Liver (tissue), 3 donors: ENCODE results near the gene ORM2.
"Not testable (repeated sequence)": the region's sequence is repeated elsewhere in the genome, so short reads cannot be mapped to it uniquely, and the experiment has no call there.

ENCODE experiments used
- CTCF ChIP-seq: fragments of 150-350 bp; IDR thresholded peaks from 2 replicates; pipeline ENCODE4 v1.5.1; 2017; ENCODE audit warnings: improper control_type of control experiment, low read depth, low read length; ENCODE audit not compliant: missing input control
- EGR1 ChIP-seq, 2 donors: IDR thresholded peaks; 2 replicates each; pipeline ENCODE4 v1.6.1; 2016 to 2018; ENCODE audit warnings: antibody characterized with exemption in 2 of 2, low read depth in 2 of 2
- FOXA1 ChIP-seq: IDR thresholded peaks from 2 replicates; pipeline ENCODE4 v1.6.1; 2016; ENCODE audit warnings: antibody characterized with exemption
- GABPA ChIP-seq, 2 donors: IDR thresholded peaks in 1 of 2; conservative IDR thresholded peaks in 1 of 2; 2 replicates each; pipeline ENCODE4 v1.6.1; 2016; ENCODE audit warnings: antibody characterized with exemption in 2 of 2, mild to moderate bottlenecking in 1 of 2, moderate library complexity in 1 of 2
- MAX ChIP-seq: IDR thresholded peaks from 2 replicates; pipeline ENCODE4 v1.6.1; 2016; ENCODE audit warnings: antibody characterized with exemption
- RAD21 ChIP-seq, 2 donors: IDR thresholded peaks; 2 replicates each; pipeline ENCODE4 v1.6.1; 2016; ENCODE audit warnings: antibody characterized with exemption in 2 of 2, mild to moderate bottlenecking in 2 of 2
- RXRA ChIP-seq, 2 donors: IDR thresholded peaks; 2 replicates each; pipeline ENCODE4 v1.6.1; 2017 to 2018; ENCODE audit warnings: antibody characterized with exemption in 2 of 2, mild to moderate bottlenecking in 1 of 2
- TAF1 ChIP-seq: conservative IDR thresholded peaks from 2 replicates; pipeline ENCODE4 v1.6.1; 2016; ENCODE audit warnings: antibody characterized with exemption, mild to moderate bottlenecking
- TF ChIP-seq, protein P1 (sequence below): IDR thresholded peaks from 2 replicates; pipeline ENCODE4 v1.6.1; 2016; ENCODE audit warnings: antibody characterized with exemption
- donor health status: healthy.
- donor health status: healthy.

DNA sequence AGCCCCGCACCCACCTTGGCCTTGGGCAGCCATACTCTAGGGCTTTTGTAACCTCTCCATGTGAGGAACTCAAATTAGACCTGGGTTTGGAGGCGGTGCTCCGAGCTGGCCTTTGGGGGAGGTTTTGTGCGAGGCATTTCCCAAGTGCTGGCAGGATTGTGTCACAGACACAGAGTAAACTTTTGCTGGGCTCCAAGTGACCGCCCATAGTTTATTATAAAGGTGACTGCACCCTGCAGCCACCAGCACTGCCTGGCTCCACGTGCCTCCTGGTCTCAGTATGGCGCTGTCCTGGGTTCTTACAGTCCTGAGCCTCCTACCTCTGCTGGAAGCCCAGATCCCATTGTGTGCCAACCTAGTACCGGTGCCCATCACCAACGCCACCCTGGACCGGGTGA is at the start of gene ORM2:
- TF ChIP-seq CTCF; GABPA (IDR thresholded peaks at IDR 0.05 in 1 of 2, conservative IDR thresholded peaks at IDR 0.05 in 1 of 2); MAX; EGR1 (IDR thresholded peaks at IDR 0.05; ENCODE audit: low read depth in 2 of 2); RXRA (IDR thresholded peaks at IDR 0.05); RAD21 (IDR thresholded peaks at IDR 0.05); FOXA1; TAF1: not testable (repeated sequence)
- TF ChIP-seq, protein P1, sequence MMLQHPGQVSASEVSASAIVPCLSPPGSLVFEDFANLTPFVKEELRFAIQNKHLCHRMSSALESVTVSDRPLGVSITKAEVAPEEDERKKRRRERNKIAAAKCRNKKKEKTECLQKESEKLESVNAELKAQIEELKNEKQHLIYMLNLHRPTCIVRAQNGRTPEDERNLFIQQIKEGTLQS = not testable (repeated sequence)
